Measurements from ENCODE around the gene OGG1.

Gene OGG1

DNA sequence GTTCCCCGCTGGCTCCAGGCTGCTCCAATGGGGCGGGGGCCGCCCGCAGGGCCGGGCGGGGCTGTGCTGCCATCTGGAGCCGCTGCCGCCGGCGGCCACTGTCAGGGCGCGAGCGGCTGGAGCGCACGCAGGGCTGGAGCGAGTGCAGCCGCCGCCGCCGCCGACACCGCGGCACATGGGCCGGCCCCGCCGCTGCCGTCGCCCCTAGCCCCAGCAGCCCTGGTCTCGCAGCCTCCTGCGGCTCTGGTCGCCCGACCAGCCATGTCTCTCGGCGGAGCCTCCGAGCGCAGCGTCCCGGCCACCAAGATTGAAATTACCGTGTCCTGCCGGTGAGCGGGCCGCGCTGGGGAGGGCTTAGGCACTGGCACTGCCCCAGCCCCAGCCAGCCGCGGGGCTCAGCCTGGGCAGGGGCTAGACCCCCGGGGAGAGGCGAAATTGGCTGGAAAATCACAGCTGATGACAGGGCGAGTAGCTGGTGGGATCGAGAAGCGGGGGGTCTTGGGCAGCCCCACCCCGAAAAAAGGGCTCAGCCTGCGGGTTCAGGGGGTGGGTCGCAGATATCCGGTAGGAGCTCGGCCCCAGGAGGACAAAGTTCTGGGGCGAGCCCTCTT, 45.9 kb upstream of the OGG1 start, which contains the start of gene CPNE9:
CPNE9 (plus strand) TSS at position 98 of the 611 bp plus-strand sequence; CDS start at position 262, 164 bp downstream.
- TF ChIP-seq, protein P1, sequence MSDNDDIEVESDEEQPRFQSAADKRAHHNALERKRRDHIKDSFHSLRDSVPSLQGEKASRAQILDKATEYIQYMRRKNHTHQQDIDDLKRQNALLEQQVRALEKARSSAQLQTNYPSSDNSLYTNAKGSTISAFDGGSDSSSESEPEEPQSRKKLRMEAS (IDR thresholded peaks at IDR 0.05; ENCODE audit: low read depth, low read length): no peak
- TF ChIP-seq POLR2A (IDR thresholded peaks at IDR 0.05; ENCODE audit: extremely low read depth, insufficient read length) (no peak), MYC (IDR thresholded peaks at IDR 0.05; ENCODE audit: low read depth, low read length) (no peak)
- TF ChIP-seq, protein P2, sequence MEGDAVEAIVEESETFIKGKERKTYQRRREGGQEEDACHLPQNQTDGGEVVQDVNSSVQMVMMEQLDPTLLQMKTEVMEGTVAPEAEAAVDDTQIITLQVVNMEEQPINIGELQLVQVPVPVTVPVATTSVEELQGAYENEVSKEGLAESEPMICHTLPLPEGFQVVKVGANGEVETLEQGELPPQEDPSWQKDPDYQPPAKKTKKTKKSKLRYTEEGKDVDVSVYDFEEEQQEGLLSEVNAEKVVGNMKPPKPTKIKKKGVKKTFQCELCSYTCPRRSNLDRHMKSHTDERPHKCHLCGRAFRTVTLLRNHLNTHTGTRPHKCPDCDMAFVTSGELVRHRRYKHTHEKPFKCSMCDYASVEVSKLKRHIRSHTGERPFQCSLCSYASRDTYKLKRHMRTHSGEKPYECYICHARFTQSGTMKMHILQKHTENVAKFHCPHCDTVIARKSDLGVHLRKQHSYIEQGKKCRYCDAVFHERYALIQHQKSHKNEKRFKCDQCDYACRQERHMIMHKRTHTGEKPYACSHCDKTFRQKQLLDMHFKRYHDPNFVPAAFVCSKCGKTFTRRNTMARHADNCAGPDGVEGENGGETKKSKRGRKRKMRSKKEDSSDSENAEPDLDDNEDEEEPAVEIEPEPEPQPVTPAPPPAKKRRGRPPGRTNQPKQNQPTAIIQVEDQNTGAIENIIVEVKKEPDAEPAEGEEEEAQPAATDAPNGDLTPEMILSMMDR (IDR thresholded peaks at IDR 0.05; ENCODE audit: low read depth, low read length): no peak
- no peak within 1 kb of the TSS for H3K4me3 ChIP-seq (ENCODE audit: low read depth, low read length)
- no peak for DNase-seq (ENCODE audit: low read depth)

DNA sequence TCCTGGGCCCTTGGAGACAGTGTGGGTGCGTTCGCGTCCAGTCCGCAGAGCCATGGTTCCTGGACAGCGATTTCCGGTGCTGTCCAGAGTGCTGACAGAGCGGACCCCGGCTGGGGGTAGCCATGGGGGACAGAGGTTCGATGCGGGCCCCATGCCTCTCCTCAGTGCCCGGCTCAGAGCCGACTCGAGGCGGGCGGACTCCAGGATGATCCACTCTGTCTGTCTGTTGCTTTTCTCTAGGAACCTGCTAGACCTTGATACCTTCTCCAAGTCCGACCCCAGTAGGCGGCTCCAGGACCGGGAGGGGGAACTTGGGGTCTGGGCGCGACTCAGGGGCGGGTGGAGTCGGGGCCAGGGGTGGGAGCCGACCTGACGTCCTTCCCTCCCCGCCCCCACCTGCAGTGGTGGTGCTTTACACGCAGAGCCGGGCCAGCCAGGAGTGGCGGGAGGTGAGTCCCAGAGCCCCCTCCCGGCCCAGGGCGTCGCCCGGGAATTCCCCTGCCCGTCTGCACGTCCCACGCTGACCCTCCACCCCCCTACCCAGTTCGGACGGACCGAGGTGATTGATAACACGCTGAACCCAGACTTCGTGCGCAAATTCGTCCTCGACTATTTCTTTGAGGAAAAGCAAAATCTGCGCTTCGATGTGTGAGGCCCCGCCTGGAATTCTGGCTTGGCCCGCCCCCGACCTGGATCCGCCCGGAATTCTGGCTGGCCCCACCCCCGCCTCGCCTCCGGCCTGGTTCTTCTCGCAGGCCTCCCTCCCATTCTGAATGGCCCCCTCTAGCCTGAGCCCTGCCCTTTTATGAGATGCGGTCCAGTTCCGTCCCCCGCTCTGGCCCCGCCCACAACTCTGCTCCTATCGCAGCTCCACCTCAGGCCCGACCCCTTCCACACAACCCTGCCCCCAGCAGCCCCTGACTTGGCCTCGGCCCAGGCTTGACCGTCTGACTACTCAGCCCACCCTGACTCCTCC, 45.1 kb upstream of the OGG1 start:
- H3K4me3 ChIP-seq (ENCODE audit: low read depth, low read length): no peak overlapping the region
- TF ChIP-seq POLR2A (IDR thresholded peaks at IDR 0.05; ENCODE audit: extremely low read depth, insufficient read length) (no peak), MYC (IDR thresholded peaks at IDR 0.05; ENCODE audit: low read depth, low read length) (no peak)
- TF ChIP-seq, protein P2 (IDR thresholded peaks at IDR 0.05; ENCODE audit: low read depth, low read length): no peak
- TF ChIP-seq, protein P1 (IDR thresholded peaks at IDR 0.05; ENCODE audit: low read depth, low read length): no peak
- no peak for DNase-seq (ENCODE audit: low read depth)

DNA sequence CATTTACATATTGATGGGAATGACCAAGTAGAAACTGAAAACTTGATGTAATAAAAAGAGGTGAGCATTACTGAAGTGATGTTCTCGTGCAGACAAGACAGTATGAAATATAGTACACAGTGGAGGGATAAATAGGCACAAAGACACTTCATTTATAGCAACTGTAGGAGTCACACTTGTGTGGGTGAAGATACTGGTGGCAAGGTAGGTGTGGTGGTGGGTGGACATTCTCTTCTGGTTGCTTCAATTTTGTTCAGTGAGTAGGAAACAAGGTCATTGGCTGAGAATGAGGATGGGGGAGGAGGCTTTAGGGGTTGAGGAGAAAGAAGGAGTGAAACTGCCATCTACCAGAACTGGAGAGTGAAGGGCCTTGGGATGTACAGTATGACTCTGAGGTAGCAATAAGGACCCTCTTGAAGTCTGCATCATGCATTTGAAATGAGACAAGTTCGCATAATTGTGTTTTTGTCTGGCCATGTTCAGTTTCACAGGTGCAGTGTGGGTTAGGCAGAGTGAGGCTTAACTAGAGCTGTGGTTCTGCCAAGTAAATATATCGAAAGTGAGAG, 39.5 kb upstream of the OGG1 start:
- no peak overlapping the region for H3K4me3 ChIP-seq (ENCODE audit: low read depth, low read length)
- TF ChIP-seq, protein P1 (IDR thresholded peaks at IDR 0.05; ENCODE audit: low read depth, low read length): no peak
- TF ChIP-seq POLR2A (IDR thresholded peaks at IDR 0.05; ENCODE audit: extremely low read depth, insufficient read length): no peak
- TF ChIP-seq, protein P2 (IDR thresholded peaks at IDR 0.05; ENCODE audit: low read depth, low read length): no peak
- TF ChIP-seq MYC (IDR thresholded peaks at IDR 0.05; ENCODE audit: low read depth, low read length): no peak
- DNase-seq (ENCODE audit: low read depth): no peak

DNA sequence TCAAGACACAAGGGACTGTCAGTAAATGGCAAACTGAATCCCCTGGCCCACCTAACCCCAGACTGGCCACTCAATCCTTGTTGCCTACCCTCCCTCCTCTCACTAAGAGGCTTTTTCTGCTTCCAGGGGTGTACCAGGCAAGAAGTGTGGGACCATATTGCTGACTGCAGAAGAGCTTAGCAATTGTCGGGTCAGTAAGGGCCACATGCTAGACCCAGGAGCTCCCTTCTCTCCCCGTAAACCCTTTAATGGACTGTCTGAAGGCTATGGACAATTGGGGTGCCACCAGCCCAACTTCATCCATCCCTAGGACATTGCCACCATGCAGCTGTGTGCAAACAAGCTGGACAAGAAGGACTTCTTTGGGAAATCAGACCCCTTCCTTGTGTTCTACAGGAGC, 37.3 kb upstream of the OGG1 start:
- no peak overlapping the region for H3K4me3 ChIP-seq (ENCODE audit: low read depth, low read length)
- no peak for DNase-seq (ENCODE audit: low read depth)
- TF ChIP-seq, protein P2 (IDR thresholded peaks at IDR 0.05; ENCODE audit: low read depth, low read length): no peak
- TF ChIP-seq, protein P1 (IDR thresholded peaks at IDR 0.05; ENCODE audit: low read depth, low read length): no peak
- no peak for TF ChIP-seq POLR2A (IDR thresholded peaks at IDR 0.05; ENCODE audit: extremely low read depth, insufficient read length)
- TF ChIP-seq MYC (IDR thresholded peaks at IDR 0.05; ENCODE audit: low read depth, low read length): no peak

DNA sequence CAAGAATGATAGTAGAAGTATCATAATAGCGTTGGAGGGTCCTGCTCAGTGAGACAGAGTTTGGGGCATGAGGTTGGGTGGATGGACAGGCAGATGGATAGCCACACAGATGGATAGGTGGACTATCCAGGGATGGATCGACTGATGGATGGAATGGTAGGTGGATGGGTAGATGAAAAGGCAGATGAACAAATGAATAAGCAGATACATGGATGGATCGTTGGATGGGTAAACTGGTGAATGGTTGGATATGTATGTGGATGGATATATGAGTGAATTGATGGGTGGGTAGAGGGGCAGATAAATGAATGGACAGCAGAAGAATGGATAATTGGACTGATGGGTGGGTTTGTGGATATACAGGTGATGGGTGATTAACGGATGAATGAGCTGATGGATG, 36.6 kb upstream of the OGG1 start:
- H3K4me3 ChIP-seq (ENCODE audit: low read depth, low read length): no peak overlapping the region
- no peak for DNase-seq (ENCODE audit: low read depth)
- TF ChIP-seq POLR2A (IDR thresholded peaks at IDR 0.05; ENCODE audit: extremely low read depth, insufficient read length) (no peak), MYC (IDR thresholded peaks at IDR 0.05; ENCODE audit: low read depth, low read length) (no peak)
- TF ChIP-seq, protein P1 (IDR thresholded peaks at IDR 0.05; ENCODE audit: low read depth, low read length): no peak
- TF ChIP-seq, protein P2 (IDR thresholded peaks at IDR 0.05; ENCODE audit: low read depth, low read length): no peak

Data from NB4 (cell line).